Peyer's patch (tissue), 4 donors: ENCODE measurements around the gene FCGR3A. TPM values are rescaled to one million over a fixed set of nuclear protein-coding genes. Genes with fewer than 3 reads are reported as not detected.
A peak's percentile ranks its signal among the peaks of the same experiment; 100 is the strongest.
"Not testable (repeated sequence)": the region's sequence is repeated elsewhere in the genome, so short reads cannot be mapped to it uniquely, and the experiment has no call there.

Source experiments
- DNase-seq, 3 donors: peaks; one replicate each; pipeline ENCODE4 v3.0.0-alpha.2; 2017 to 2019
- H3K27ac ChIP-seq, 4 donors: fragments of 200-600 bp; sonication (generic); one replicate each; pipeline ENCODE4 v1.5.1; 2016 to 2019
- H3K27me3 ChIP-seq, 2 donors: fragments of 200-600 bp; sonication (generic); one replicate each; pipeline ENCODE4 v1.5.1; 2019
- H3K36me3 ChIP-seq, 3 donors: fragments of 200-600 bp; sonication (generic); one replicate each; pipeline ENCODE4 v1.5.1; 2016 to 2019
- H3K4me1 ChIP-seq, 4 donors: fragments of 200-600 bp; sonication (generic); one replicate each; pipeline ENCODE4 v1.5.1; 2016 to 2019
- H3K4me3 ChIP-seq, 4 donors: fragments of 200-600 bp; sonication (generic); 1 replicate in 3 of 4; 2 replicates in 1 of 4; pipeline ENCODE4 v1.5.1; 2016 to 2019; ENCODE audit warnings: mild to moderate bottlenecking in 1 of 4
- H3K9me3 ChIP-seq, 4 donors: fragments of 200-600 bp; sonication (generic); one replicate each; pipeline ENCODE4 v1.5.1; 2016 to 2019; ENCODE audit warnings: mild to moderate bottlenecking in 1 of 4
- POLR2A ChIP-seq, 2 donors: fragments of 450-650 bp; IDR thresholded peaks; one replicate each; pipeline ENCODE4 v1.5.1; 2017; ENCODE audit warnings: antibody characterized with exemption in 2 of 2, mild to moderate bottlenecking in 2 of 2, moderate library complexity in 2 of 2
- total RNA-seq, 4 donors: library from RNA; depleted of rRNA; stranded (reverse); fragments of >200 nt; gene quantifications; one replicate each; pipeline ENCODE4 v1.1.0, GENCODE V29; 2016
- TF ChIP-seq, protein P1 (sequence below), 6 experiments: fragments of 450-650 bp in 4 of 6; fragments of 200-600 bp in 2 of 6; sonication (generic) in 1 of 6; IDR thresholded peaks; one replicate each; pipeline ENCODE4 v1.5.1; 2017 to 2019; ENCODE audit warnings: antibody characterized with exemption in 6 of 6, mild to moderate bottlenecking in 3 of 6, moderate library complexity in 1 of 6

FCGR3A gene
- total RNA-seq, 4 donors from 2014 or later: 0.53 to 2.8 TPM; not detected in 2

DNA sequence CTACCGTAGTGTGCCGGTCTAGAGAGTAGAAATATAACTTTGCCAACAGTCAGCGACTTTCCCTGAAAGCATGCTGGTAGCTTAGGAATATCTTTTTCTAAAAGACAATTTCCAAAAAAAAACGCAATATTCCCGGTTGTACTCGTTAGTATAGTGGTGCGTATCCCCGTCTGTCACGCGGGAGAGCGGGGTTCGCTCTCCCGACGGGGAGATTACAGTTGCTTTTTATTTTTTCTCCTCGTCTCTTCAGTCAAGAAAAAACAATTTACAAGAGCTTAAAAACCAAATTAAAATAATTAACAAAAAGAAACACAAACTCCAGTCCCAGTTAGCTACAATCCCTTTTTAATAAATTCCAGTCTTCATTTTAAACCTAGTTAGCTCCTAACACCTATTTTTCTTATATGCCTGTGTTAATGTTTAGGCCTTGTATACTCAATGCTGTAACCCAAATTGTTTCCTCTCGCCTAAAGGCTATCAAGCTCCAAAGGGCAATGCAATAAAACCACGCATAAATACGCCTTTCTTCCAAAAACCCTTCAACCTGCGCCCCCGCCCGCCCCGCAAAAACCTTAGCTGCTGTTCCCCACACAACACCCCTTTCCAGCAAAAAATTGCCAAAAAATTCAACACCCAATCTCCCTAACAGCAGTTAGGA is 17.5 kb downstream of the FCGR3A start:
- Histone ChIP-seq H3K27ac (peak overlapping the region in 3 of 4 donors; percentile 20 to 55 (median 44)), H3K27me3 (no peaks in the 10 kb centered on the region), H3K4me1 (no peaks in the 10 kb centered on the region), H3K9me3 (no peaks in the 10 kb centered on the region), H3K36me3 (no peaks in the 10 kb centered on the region), H3K4me3 (no peak overlapping the region)
- no peak for DNase-seq
- TF ChIP-seq, protein P1, sequence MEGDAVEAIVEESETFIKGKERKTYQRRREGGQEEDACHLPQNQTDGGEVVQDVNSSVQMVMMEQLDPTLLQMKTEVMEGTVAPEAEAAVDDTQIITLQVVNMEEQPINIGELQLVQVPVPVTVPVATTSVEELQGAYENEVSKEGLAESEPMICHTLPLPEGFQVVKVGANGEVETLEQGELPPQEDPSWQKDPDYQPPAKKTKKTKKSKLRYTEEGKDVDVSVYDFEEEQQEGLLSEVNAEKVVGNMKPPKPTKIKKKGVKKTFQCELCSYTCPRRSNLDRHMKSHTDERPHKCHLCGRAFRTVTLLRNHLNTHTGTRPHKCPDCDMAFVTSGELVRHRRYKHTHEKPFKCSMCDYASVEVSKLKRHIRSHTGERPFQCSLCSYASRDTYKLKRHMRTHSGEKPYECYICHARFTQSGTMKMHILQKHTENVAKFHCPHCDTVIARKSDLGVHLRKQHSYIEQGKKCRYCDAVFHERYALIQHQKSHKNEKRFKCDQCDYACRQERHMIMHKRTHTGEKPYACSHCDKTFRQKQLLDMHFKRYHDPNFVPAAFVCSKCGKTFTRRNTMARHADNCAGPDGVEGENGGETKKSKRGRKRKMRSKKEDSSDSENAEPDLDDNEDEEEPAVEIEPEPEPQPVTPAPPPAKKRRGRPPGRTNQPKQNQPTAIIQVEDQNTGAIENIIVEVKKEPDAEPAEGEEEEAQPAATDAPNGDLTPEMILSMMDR (IDR thresholded peaks at IDR 0.05): no peak
- no peak for TF ChIP-seq POLR2A (IDR thresholded peaks at IDR 0.05)

GRCh38 chr1:161530671-161531641 is 18.7 kb downstream of the FCGR3A start:
- TF ChIP-seq POLR2A (IDR thresholded peaks at IDR 0.05): peak in 1 of 2 donors; percentile 7
- DNase-seq: peak; percentile 71 to 93 (median 80)
- H3K4me1 ChIP-seq, H3K27me3 ChIP-seq, H3K9me3 ChIP-seq, H3K36me3 ChIP-seq: not testable (repeated sequence)
- H3K27ac ChIP-seq: peak overlapping the region; percentile 66 to 90 (median 76)
- H3K4me3 ChIP-seq: peak overlapping the region; percentile 47 to 63 (median 57)

DNA sequence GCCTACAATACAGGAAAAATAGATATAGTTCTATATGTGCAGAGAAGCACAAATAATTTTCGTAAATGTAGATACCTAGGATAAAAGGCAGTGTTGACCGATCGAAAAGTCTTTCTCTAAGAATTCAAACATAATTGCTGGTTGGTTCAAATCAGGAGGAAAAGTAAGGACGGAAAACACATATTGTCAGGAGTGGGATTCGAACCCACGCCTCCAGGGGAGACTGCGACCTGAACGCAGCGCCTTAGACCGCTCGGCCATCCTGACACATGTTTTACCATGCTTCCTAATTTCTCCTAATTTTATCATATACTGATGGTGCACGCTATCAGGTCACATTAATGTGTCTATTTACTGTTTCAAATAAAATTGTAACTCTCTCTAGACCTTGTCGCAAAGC is 19.5 kb downstream of the FCGR3A start:
- not testable (repeated sequence) for H3K36me3 ChIP-seq, H3K9me3 ChIP-seq, H3K27me3 ChIP-seq, H3K4me1 ChIP-seq
- H3K4me3 ChIP-seq: peak overlapping the region; percentile 47 to 63 (median 57)
- peak in 2 of 3 donors; percentile 48 to 76 for DNase-seq
- peak overlapping the region; percentile 66 to 90 (median 76) for H3K27ac ChIP-seq

- not testable (repeated sequence) for H3K9me3 ChIP-seq, H3K36me3 ChIP-seq, H3K27me3 ChIP-seq, H3K4me1 ChIP-seq, DNase-seq
- Histone ChIP-seq H3K4me3 (peak overlapping the region in 1 of 4 donors; percentile 47), H3K27ac (peak overlapping the region in 1 of 4 donors; percentile 70)
Observed at GRCh38 chr1:161529463-161530104, 20.0 kb downstream of the FCGR3A start.

GRCh38 chr1:161528550-161528949 is 21.1 kb downstream of the FCGR3A start:
- H3K27ac ChIP-seq, H3K36me3 ChIP-seq, H3K4me1 ChIP-seq, H3K27me3 ChIP-seq, H3K9me3 ChIP-seq, H3K4me3 ChIP-seq, DNase-seq: not testable (repeated sequence)

DNA sequence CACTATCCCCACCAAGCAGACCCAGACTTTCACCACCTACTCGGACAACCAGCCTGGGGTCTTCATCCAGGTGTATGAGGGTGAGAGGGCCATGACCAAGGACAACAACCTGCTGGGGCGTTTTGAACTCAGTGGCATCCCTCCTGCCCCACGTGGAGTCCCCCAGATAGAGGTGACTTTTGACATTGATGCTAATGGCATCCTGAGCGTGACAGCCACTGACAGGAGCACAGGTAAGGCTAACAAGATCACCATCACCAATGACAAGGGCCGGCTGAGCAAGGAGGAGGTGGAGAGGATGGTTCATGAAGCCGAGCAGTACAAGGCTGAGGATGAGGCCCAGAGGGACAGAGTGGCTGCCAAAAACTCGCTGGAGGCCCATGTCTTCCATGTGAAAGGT is 23.7 kb downstream of the FCGR3A start:
- H3K4me3 ChIP-seq: not testable (repeated sequence)

GRCh38 chr1:161525321-161525720 is 24.3 kb downstream of the FCGR3A start:
- DNase-seq, H3K9me3 ChIP-seq, H3K4me1 ChIP-seq, H3K27me3 ChIP-seq, H3K36me3 ChIP-seq: not testable (repeated sequence)
- peak overlapping the region in 2 of 4 donors; percentile 69 to 85 for H3K4me3 ChIP-seq
- H3K27ac ChIP-seq: peak overlapping the region in 1 of 4 donors; percentile 39

More for the DNA sequence above, 23.7 kb downstream of the FCGR3A start:
- not testable (repeated sequence) for H3K4me1 ChIP-seq, H3K27ac ChIP-seq, DNase-seq, H3K27me3 ChIP-seq, H3K36me3 ChIP-seq, H3K9me3 ChIP-seq

DNA sequence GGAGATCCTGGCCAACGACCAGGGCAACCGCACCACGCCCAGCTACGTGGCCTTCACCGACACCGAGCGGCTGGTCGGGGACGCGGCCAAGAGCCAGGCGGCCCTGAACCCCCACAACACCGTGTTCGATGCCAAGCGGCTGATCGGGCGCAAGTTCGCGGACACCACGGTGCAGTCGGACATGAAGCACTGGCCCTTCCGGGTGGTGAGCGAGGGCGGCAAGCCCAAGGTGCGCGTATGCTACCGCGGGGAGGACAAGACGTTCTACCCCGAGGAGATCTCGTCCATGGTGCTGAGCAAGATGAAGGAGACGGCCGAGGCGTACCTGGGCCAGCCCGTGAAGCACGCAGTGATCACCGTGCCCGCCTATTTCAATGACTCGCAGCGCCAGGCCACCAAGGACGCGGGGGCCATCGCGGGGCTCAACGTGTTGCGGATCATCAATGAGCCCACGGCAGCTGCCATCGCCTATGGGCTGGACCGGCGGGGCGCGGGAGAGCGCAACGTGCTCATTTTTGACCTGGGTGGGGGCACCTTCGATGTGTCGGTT is 24.8 kb downstream of the FCGR3A start:
- peak overlapping the region in 3 of 4 donors; percentile 39 to 79 (median 57) for H3K27ac ChIP-seq
- H3K27me3 ChIP-seq, H3K9me3 ChIP-seq, DNase-seq, H3K4me1 ChIP-seq, H3K36me3 ChIP-seq: not testable (repeated sequence)
- peak overlapping the region; percentile 34 to 85 (median 68) for H3K4me3 ChIP-seq

- peak; percentile 73 to 77 (median 75) for DNase-seq
Observed at GRCh38 chr1:161523817-161524741, 25.5 kb downstream of the FCGR3A start, which contains the start of gene HSPA6. HSPA6 (plus strand) TSS chr1:161524540; CDS start chr1:161524659, 119 bp downstream.

GRCh38 chr1:161523041-161523816 is 26.4 kb downstream of the FCGR3A start:
- not testable (repeated sequence) for H3K27me3 ChIP-seq, H3K4me1 ChIP-seq, H3K27ac ChIP-seq, DNase-seq, H3K36me3 ChIP-seq, H3K9me3 ChIP-seq
- H3K4me3 ChIP-seq: peak overlapping the region in 1 of 4 donors; percentile 85

More at GRCh38 chr1:161523817-161524741, 25.5 kb downstream of the FCGR3A start, which contains the start of gene HSPA6:
- peak within 1 kb of the TSS; percentile 67 to 85 (median 72) for H3K4me3 ChIP-seq
- H3K27ac ChIP-seq: peak within 1 kb of the TSS; percentile 68 to 81 (median 78)
- not testable (repeated sequence) for H3K36me3 ChIP-seq, H3K27me3 ChIP-seq, H3K4me1 ChIP-seq, H3K9me3 ChIP-seq

DNA sequence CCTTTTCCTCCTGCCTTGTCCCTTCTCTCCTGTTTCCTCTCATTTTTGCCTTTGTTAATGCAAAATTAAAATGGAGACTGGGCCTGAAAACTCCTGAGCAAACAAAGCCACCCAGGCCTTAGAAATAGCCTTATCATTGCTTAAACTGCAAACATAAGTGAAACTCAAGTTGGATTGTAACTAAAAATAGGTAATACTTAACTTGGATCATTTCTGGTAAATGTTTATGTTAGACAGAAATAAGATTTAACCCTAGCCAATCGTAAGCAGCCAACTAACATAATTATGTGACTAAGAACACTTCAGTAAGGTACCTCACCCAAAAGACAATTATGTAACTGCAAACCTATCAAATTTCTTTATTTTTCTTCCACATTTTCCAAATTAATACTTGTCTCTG is 35.7 kb downstream of the FCGR3A start:
- DNase-seq, H3K4me3 ChIP-seq, H3K27me3 ChIP-seq, H3K4me1 ChIP-seq, H3K9me3 ChIP-seq, H3K36me3 ChIP-seq: not testable (repeated sequence)
- H3K27ac ChIP-seq: peak overlapping the region in 2 of 4 donors; percentile 12 to 48
